ENCODE data around the gene SYPL1.

The SYPL1 gene

DNA sequence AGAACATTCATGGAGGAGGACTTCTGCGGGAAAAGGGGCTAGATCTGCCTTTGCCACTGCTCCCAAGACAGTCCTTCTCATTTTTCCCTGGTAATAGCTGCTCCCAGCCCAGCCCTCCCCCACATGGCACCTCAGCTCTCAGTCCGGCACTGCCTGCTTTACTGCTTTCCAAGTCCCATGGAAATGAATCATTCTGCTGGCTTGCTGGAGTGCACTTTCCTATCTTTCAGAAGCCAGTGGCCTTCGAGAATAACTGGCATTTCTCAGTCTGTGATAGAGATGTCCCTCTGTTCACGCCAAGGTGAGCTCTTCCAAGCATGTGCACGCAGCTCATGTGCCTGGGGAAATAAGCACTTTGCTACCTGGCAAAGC is 61.4 kb downstream of the SYPL1 start:
- in situ Hi-C loops (cut with HindIII; ENCODE audit: low sequenced_read_pairs): loop anchor here (5.0 to 25.0 kb wide), 2 partner anchors 102 to 437 kb away; no protein-coding TSS in a partner anchor
- H3K4me3 ChIP-seq (ENCODE audit: low read depth, low read length): no peak overlapping the region
- no peak for DNase-seq (ENCODE audit: low read depth)
- TF ChIP-seq, protein P1, sequence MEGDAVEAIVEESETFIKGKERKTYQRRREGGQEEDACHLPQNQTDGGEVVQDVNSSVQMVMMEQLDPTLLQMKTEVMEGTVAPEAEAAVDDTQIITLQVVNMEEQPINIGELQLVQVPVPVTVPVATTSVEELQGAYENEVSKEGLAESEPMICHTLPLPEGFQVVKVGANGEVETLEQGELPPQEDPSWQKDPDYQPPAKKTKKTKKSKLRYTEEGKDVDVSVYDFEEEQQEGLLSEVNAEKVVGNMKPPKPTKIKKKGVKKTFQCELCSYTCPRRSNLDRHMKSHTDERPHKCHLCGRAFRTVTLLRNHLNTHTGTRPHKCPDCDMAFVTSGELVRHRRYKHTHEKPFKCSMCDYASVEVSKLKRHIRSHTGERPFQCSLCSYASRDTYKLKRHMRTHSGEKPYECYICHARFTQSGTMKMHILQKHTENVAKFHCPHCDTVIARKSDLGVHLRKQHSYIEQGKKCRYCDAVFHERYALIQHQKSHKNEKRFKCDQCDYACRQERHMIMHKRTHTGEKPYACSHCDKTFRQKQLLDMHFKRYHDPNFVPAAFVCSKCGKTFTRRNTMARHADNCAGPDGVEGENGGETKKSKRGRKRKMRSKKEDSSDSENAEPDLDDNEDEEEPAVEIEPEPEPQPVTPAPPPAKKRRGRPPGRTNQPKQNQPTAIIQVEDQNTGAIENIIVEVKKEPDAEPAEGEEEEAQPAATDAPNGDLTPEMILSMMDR (IDR thresholded peaks at IDR 0.05; ENCODE audit: low read depth, low read length, missing control alignments): no peak

DNA sequence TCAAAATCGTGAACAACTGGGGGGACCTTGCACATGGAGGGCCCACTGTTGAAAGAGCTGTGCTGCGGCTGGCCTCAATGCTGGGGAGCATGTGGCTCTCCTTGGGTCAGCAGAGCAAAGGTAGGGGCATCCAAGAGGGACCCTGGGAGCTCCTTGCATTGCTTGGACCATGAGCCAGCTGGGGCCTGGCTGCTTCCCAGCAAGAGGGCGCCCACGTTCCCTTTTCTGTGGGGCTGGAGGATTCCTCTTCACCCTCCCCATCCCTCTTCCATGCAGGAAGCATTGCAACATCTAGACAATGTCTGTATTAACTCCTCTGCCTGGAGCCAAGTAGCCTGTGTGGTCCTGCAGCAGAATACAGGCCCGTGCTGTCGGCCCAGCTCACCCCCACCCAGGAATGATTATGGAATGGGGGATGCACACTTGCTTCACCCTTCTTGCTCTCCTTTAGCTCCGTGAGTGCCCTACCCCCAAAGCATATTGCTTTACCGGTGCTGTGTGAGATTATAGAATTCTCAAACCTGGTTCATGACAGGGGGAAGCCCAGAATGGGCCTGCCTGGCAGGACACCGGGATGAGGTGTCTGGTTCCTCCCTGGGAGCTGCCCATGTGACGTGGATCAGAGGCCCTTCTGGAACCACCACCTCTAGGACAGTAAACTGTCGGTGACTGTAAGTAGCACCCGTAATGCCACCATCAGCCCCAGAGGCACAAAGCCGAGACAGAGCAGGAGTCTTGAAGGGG is 61.9 kb downstream of the SYPL1 start:
- in situ Hi-C loops (cut with HindIII; ENCODE audit: low sequenced_read_pairs): loop anchor here (5.0 to 25.0 kb wide), 2 partner anchors 102 to 437 kb away; no protein-coding TSS in a partner anchor
- DNase-seq (ENCODE audit: low read depth): no peak
- TF ChIP-seq, protein P1 (IDR thresholded peaks at IDR 0.05; ENCODE audit: low read depth, low read length, missing control alignments): no peak
- H3K4me3 ChIP-seq (ENCODE audit: low read depth, low read length): no peak overlapping the region

DNA sequence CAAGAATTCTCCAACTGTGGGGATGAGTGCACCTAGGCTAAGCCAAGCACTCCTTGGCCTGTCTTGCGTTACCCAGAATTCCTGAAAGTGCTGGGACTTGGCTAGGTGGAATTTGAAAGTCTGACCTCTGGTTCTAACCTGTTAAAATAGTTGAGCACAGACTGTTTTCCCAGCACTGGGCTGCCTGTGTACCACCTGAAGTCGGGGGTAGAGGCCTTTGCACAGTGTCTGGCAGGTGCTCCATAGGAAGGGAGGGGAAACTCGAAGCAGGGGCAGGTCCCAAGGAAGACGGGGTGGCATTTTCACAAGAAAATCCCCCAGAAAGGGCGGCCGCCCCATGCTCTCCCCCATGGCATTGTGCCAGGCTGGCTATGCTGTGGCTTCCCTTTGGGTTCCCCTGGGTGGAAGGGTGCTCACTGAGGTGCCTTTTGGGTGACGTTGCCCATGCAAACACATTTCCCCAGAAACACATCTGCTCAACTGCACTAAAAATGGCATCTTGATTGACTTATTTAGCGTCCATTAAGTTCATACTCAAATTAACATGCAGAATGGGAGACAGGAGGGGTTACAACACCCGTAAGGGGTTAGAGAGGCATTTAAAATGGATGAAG is 62.9 kb downstream of the SYPL1 start:
- in situ Hi-C loops (cut with HindIII; ENCODE audit: low sequenced_read_pairs): no loop called here
- no peak for DNase-seq (ENCODE audit: low read depth)
- TF ChIP-seq, protein P1 (IDR thresholded peaks at IDR 0.05; ENCODE audit: low read depth, low read length, missing control alignments): no peak
- H3K4me3 ChIP-seq (ENCODE audit: low read depth, low read length): no peak overlapping the region

DNA sequence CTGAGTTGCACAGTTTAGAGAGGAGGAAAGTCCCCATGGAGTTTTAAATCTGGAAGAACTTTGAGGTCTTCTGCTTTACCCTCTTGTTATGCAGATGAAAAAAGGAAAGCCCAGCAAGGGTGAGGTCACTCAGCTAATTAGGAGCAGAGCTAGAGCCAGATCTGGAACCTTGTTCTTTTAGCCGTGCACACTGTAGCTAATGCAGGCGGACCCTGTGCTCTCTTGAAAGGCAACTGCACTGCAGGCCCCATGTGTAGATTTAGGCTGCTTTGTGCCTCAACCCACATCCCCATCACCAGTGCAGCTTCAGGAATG is 63.4 kb downstream of the SYPL1 start:
- DNase-seq (ENCODE audit: low read depth): no peak
- H3K4me3 ChIP-seq (ENCODE audit: low read depth, low read length): no peak overlapping the region
- in situ Hi-C loops (cut with HindIII; ENCODE audit: low sequenced_read_pairs): no loop called here
- TF ChIP-seq, protein P1 (IDR thresholded peaks at IDR 0.05; ENCODE audit: low read depth, low read length, missing control alignments): no peak

DNA sequence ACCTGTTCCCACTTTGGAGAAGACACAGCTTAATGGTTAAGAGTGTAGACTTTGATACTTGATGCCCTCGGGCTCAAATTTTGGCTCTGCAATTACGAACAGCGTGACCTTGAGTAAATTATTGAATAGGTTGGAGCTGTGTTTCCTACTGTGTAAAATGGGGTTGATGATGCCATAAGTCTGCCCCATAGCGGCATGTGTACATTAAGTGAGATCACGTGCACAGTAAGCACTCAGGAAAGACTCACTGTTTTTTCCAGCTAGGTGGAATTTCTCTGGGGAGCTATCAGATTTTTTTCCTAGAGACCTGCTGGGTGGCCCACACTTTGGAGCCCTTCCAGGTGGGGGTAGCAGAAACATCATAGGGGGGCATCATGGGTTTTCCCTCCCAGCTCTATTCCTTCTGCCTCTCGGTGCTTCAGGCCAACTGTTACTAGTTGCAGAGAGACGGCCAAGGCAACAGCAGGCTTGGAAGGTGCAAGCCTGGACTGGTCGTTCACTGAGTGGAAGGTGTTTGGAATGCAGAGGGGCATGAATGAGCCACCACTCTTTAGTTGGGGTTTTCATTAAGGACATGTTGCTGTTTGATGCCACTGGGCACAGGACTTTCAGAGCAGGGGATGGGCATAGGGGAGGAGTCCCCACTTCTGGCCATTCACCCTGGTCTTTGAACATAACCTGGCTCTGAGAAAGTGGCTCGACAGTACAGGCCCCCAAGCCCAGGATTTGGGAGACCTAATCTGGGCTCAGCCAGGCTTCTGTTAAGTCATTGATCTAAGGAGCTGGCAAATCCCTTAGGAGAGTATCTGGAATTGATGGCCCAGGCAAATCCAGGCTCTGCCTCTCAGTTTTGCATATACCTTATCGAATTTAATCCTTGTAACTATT is 64.0 kb downstream of the SYPL1 start:
- H3K4me3 ChIP-seq (ENCODE audit: low read depth, low read length): no peak overlapping the region
- DNase-seq (ENCODE audit: low read depth): no peak
- TF ChIP-seq, protein P1 (IDR thresholded peaks at IDR 0.05; ENCODE audit: low read depth, low read length, missing control alignments): no peak
- in situ Hi-C loops (cut with HindIII; ENCODE audit: low sequenced_read_pairs): no loop called here

DNA sequence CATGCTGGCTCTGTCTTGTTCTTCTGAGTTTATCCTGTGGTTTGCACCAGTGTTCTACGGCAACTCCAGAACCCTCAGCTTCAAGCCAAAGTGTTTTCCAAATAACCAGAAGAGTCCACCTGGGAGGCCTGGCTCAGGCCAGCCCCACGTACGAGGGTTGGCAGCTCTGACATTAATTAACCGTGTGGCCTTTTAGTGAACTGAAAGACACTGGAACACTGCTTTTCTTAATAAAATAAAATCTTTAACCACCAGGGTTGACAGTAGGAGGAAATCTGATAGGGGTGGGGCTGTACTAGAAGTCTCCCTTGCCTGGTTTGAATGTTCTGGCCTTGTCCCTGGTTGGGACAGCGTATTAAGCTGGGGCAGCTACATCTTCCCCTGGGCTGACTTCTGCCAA is 64.9 kb downstream of the SYPL1 start:
- in situ Hi-C loops (cut with HindIII; ENCODE audit: low sequenced_read_pairs): no loop called here
- no peak overlapping the region for H3K4me3 ChIP-seq (ENCODE audit: low read depth, low read length)
- DNase-seq (ENCODE audit: low read depth): no peak
- TF ChIP-seq, protein P1 (IDR thresholded peaks at IDR 0.05; ENCODE audit: low read depth, low read length, missing control alignments): no peak

Data from astrocyte of the cerebellum (primary cell).